H1 (cell line): Measurements from ENCODE around the gene CORIN.

ENCODE experiments used
- EZH2 ChIP-seq: fragments of 200-600 bp; sonication (generic); IDR thresholded peaks from 2 replicates; pipeline ENCODE4 v1.7.1; 2012; ENCODE audit warnings: low read depth, mild to moderate bottlenecking, moderate library complexity, low read length, inconsistent platforms; ENCODE audit not compliant: severe bottlenecking
- JUN ChIP-seq: IDR thresholded peaks from 2 replicates; pipeline ENCODE4 v1.6.1; 2011; ENCODE audit warnings: low read depth, mild to moderate bottlenecking, improper control_type of control experiment, low read length
- MAFK ChIP-seq: IDR thresholded peaks from 2 replicates; pipeline ENCODE4 v1.6.1; 2012; ENCODE audit warnings: low read depth, mild to moderate bottlenecking, improper control_type of control experiment, low read length
- POLR2A ChIP-seq, 2 experiments: IDR thresholded peaks; 1 replicate in 1 of 2; 2 replicates in 1 of 2; pipeline ENCODE4 v1.6.1; 2011; ENCODE audit warnings: low read depth in 2 of 2, low read length in 2 of 2, mild to moderate bottlenecking in 2 of 2; ENCODE audit errors: control extremely low read depth in 1 of 2
- RNF2 ChIP-seq: fragments of 200-900, 300-1000 bp; sonication (generic); IDR thresholded peaks from 2 replicates; pipeline ENCODE4 v1.7.1; 2016; ENCODE audit warnings: borderline replicate concordance, low read depth, mild to moderate bottlenecking, antibody characterized with exemption, low read length; ENCODE audit not compliant: poor library complexity, severe bottlenecking; ENCODE audit errors: missing control alignments
- SRF ChIP-seq: IDR thresholded peaks from 2 replicates; pipeline ENCODE4 v1.6.1; 2011; ENCODE audit warnings: mild to moderate bottlenecking, low read depth, low read length, moderate library complexity
- YY1 ChIP-seq: IDR thresholded peaks from 2 replicates; pipeline ENCODE4 v1.6.1; 2011; ENCODE audit warnings: low read depth, mild to moderate bottlenecking, low read length
- TF ChIP-seq, protein P1 (sequence below), 3 experiments: IDR thresholded peaks; 1 replicate in 2 of 3; 2 replicates in 1 of 3; pipeline versions ENCODE4 v1.5.1 to v1.6.1; 2011; ENCODE audit warnings: low read length in 3 of 3, mild to moderate bottlenecking in 3 of 3, inconsistent platforms in 2 of 3, low read depth in 1 of 3, moderate library complexity in 1 of 3; ENCODE audit not compliant: insufficient read depth in 1 of 3; ENCODE audit errors: control extremely low read depth in 1 of 3

DNA sequence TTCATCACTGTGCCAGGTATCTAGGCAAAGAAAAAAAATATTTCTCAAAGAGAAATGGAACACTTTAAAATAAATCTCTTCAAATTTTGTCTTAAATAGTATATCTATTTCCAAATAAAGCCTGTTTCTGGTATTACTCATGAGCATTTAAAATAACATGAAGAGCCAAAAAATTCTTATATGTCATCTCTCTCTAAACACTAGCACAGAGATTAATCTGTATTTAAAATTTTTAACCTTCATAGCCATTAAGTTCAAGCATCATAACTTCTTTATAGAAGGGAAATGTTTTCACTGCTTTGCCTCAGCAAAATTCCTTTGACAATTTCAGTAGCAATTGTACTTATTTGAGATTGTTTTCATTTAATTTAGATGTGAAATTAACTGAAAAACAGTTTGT is 5.1 kb upstream of the CORIN start:
- TF ChIP-seq YY1: no peak
- no peak for TF ChIP-seq POLR2A (IDR thresholded peaks at IDR 0.05; ENCODE audit: control extremely low read depth in 1 of 2, low read depth in 2 of 2, low read length in 2 of 2)
- TF ChIP-seq JUN: no peak
- no peak for TF ChIP-seq SRF
- TF ChIP-seq MAFK: no peak
- TF ChIP-seq, protein P1, sequence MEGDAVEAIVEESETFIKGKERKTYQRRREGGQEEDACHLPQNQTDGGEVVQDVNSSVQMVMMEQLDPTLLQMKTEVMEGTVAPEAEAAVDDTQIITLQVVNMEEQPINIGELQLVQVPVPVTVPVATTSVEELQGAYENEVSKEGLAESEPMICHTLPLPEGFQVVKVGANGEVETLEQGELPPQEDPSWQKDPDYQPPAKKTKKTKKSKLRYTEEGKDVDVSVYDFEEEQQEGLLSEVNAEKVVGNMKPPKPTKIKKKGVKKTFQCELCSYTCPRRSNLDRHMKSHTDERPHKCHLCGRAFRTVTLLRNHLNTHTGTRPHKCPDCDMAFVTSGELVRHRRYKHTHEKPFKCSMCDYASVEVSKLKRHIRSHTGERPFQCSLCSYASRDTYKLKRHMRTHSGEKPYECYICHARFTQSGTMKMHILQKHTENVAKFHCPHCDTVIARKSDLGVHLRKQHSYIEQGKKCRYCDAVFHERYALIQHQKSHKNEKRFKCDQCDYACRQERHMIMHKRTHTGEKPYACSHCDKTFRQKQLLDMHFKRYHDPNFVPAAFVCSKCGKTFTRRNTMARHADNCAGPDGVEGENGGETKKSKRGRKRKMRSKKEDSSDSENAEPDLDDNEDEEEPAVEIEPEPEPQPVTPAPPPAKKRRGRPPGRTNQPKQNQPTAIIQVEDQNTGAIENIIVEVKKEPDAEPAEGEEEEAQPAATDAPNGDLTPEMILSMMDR (IDR thresholded peaks at IDR 0.05; ENCODE audit: control extremely low read depth in 1 of 3, insufficient read depth in 1 of 3, low read depth in 1 of 3, low read length in 3 of 3): no peak
- no peak for TF ChIP-seq EZH2
- TF ChIP-seq RNF2: no peak
